HL-60/S4 (cell line): ENCODE results near the gene SLC16A1.

Experiments
- in situ Hi-C: fragments of 300-500 bp; cut with MboI; formaldehyde crosslinking; loops from 2 replicates; pipeline ENCODE4 v1.14.3; 2022; ENCODE audit warnings: low sequenced_read_pairs

The SLC16A1 gene

GRCh38 chr1:112926858-112927257 lies 29.1 kb downstream of the SLC16A1 start:
- in situ Hi-C loops, result no loop called here

DNA sequence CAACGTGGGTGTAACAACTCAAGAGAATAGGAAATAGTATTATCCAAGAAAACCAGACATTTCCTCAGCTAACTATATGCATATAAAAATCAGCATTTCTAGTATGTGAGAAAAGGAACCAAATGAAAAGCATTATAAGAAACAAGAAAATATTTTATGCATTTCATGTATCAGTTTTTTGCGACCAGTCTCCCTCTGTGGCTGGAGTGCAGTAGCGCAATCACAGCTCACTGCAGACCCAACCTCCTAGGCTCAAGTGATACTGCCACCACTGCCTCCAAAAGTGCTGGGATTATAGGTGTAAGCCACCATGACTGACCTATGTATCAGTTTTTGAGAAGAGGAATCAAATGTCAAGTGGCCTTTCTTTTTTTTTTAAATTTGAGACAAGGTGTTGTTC lies 31.0 kb downstream of the SLC16A1 start:
- in situ Hi-C loops, result no loop called here

- in situ Hi-C loops, result no loop called here
These were observed 32.0 kb downstream of the SLC16A1 start for GRCh38 chr1:112923959-112924349.

GRCh38 chr1:112923234-112923958 lies 32.6 kb downstream of the SLC16A1 start:
- in situ Hi-C loops, result no loop called here

- in situ Hi-C loops, result no loop called here
These were observed 44.3 kb downstream of the SLC16A1 start for GRCh38 chr1:112911506-112912220.

DNA sequence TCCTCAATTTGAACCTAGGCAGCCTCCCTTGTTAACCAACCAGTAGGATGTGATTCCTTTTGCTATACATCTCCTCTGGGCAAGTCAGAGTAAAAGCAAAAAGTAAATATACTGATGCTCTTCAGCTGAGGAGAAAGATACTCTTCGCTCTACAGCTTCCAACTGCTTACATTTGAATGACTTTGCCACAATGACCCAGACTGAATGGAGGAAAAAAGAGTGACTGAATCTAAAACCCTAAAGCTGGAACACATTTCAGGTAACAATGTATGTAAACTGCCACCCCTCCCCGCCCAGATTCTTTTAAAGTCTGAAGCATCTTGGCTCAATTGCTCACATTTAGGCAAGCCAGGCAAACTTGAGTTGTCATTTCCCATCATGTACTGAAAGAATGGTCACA lies 46.1 kb downstream of the SLC16A1 start:
- in situ Hi-C loops, result no loop called here

- in situ Hi-C loops, result no loop called here
These were observed 49.8 kb downstream of the SLC16A1 start for GRCh38 chr1:112906150-112906698.

DNA sequence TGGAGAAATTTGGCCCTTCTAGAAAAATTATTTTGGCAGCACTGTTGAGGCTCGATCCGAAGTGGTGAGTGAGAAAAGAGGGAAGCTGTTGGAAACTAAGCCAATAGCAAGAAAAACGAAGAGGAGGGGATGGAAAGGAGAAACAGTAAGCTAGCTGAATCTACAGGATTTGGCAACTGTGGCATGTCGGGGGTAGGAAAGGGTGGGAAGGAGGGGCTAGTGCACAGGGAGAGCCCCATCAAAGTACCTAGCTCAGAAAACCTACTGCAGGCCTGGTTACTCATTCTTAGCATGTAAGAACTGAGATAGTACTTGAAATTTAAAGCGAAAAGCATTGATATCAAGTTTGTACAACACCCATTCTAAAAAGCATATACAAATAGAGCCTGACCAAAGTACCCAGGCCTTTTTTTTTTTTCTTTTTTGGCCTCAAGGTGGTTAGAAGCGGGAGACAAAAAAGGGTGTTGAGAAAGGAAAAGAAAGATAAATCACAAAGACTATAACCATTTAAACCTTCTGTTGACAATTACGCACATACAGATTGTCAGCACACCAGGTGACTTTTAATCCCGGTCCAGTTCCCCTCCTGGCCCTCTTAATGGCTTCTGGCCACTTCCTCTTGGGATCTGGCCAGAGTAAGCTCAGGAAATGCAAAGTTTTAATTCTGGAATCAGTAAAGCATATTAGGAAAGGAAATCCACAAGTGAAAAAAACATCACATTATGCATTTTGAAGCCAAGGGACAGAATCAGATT lies 50.4 kb downstream of the SLC16A1 start:
- in situ Hi-C loops, result no loop called here

GRCh38 chr1:112904831-112905261 lies 51.1 kb downstream of the SLC16A1 start:
- in situ Hi-C loops, result no loop called here

DNA sequence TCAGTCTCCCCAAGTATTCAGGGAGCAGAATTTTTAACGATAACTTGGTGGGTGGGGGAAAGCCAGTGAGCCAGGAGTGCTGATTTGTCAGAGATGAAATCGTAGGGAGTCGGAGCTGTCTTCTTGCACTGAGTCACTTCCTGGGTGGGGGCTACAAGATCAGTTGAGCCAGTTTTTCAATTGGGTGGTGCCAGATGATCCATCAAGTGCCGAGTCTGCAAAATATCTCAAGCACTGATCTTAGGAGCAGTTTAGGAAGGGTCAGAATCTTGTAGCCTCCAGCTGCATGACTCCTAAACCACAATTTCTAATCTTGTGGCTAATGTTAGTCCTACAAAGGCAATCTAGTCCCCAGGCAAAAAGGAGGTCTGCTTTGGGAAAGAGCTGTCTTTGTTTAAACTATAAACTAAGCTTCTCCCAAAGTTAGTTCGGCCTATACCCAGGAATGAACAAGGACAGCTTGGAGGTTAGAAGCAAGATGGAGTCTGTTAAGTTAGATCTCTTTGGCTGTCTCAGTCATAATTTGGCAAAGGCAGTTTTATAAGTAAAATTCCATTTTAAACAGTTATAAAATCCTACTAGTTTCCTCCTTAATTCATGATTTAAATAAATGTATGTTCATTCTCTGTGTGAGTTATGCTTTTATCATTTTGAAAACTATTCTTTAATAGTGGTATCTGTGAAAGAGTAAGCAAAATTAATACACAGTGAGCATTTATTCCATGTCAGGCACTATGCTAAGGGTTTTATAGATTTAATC lies 51.7 kb downstream of the SLC16A1 start:
- in situ Hi-C loops, result no loop called here

DNA sequence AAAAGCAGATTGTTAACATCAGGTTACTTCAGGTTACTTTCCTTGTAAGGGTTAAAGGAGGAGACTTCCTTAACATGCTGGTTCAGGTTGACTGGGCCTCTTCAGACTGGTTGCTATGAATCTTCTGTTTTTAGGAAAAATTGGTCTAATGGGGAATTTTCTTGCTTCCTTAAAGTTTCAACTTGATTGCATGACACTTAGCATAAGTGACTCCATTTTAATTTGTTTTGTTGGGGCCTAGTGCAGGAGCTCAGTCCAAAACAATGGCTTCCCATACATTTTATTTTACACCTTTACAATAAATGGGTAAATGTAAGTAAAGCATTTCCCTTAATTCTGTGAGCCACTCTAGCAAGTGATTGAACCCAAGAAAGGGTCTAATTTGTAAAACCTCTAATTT lies 53.8 kb downstream of the SLC16A1 start:
- in situ Hi-C loops, result no loop called here

DNA sequence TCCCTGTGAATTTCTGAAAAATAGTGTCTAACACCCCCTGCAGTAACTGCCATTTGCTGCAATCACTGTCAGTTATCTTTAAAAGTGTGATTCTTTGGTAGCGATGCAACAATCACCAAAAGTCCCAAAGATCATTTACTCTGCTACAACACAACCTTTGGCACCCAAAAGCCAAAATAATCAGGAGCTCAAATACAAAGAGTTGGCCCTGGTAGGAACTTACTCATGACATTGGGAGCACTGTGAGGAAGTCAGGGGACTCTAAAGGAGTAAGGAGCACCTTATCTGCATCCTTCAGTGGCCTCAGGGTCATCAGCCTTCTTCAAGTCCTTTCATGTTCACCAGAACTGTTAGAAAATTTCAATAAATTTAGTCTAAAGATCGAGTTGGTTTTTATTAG lies 54.6 kb downstream of the SLC16A1 start:
- in situ Hi-C loops, result no loop called here

DNA sequence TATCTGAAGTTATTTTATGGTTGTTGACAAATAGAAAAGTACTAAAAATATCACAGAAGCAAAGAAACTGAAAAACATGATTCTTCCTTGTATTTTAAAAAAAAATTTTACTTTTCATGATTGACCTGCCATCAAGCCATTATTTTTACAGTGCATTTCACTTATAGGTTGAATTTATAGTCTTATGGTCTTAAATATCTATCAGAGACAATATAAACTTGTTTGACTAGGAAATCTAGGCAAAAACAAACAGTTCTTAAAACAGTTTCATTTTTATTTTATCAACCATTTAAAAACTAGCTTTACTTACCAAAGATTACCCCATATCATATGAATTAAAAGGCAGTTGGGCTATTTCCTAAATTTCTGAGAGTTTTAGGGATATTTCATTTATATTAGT lies 59.2 kb downstream of the SLC16A1 start:
- in situ Hi-C loops, result no loop called here

DNA sequence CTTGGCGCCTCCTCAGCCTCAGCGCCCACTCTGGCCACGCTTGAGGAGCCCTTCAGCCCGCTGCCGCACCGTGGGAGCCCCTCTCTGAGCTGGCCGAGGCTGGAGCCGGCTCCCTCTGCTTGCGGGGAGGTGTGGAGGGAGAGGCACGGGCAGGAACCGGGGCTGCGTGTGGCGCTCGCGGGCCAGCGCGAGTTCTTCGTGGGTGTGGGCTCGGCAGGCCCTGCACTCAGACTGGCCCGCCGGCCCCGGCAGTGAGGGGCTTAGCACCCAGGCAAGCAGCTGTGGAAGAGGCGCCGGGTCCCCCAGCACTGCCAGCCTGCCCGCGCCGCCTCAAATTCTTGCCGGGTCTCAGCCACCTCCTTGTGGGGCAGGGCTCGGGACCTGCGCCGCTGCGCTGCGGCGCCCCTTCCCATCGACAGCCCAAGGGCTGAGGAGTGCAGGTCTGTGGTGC lies 61.4 kb downstream of the SLC16A1 start:
- in situ Hi-C loops, result no loop called here

- in situ Hi-C loops, result no loop called here
These were observed 62.0 kb downstream of the SLC16A1 start for GRCh38 chr1:112894010-112894292.

DNA sequence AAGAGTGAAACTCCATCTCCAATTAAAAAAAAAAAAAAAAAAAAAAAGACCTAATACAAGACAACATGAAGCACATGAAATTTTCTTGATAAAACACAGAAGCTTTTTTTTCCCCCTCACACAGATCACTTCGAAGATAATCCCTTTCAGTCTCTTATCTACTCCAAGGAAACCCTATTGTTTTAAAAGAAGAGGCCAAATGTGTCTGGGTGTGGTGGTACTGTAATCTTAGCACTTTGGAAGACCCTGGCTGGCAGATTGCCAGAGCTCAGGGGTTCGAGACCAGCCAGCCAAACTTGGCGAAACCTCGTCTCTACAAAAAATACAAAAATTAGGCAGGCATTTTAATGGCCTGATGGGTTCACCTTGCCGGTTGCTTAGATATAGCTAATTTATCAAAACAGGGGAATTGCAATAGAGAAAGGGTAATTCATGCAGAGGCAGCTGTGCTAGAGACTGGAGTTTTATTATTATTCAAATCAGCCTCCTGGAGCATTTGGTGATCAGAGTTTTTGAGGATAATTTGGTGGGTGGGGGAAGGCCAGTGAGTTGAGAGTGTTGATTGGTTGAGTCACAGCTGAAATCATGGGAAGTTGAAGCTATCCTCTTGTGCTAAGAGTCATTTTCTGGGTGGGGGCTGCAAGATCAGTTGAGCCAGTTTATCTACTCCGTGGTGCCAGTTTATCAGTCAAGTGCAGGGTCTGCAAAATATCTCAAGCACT lies 62.5 kb downstream of the SLC16A1 start:
- in situ Hi-C loops, result no loop called here

DNA sequence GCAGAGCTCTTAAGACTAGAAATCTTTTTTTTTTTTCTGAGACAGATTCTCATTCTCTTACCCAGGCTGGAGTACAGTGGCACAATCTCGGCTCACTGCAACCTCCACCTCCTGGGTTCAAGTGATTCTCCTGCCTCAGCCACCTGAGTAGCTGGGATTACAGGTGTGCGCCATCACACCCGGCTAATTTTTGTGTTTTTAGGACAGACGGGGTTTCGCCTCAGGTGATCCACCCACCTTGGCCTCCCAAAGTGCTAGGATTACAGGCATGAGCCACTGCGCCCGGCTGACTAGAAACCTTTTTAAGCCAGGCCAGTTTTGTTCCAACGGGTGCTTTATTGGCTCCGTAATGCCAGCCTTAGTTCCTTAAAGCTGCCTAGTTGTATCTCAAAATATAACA lies 66.1 kb downstream of the SLC16A1 start:
- in situ Hi-C loops, result loop anchor here (10.0 kb wide), 1 partner anchor 155 kb away; no protein-coding TSS in a partner anchor

- in situ Hi-C loops, result loop anchor here (10.0 kb wide), 1 partner anchor 156 kb away; no protein-coding TSS in a partner anchor
These were observed 66.8 kb downstream of the SLC16A1 start for GRCh38 chr1:112889052-112889768.

DNA sequence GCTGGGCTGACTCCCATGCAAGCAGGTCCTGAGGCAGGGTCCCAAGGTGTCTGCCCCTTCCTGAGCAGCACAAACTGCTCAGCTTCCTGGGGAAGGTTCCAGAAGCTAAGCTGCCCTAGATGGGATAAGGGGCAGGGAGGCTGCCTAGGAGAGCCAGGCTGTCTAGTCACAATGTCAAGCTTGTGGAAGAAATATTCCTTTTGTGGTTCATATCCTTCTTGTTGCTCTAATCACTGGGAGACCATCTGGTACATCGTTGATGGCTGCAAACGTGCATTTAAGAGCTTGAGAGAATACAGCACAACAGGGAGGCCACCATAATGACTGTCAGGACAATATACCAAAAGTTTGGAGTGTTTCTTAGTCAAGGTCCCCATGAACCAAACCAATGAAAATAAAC lies 67.4 kb downstream of the SLC16A1 start:
- in situ Hi-C loops, result loop anchor here (10.0 kb wide), 1 partner anchor 156 kb away; no protein-coding TSS in a partner anchor
